NCI-H1930 (cell line): Measurements from ENCODE around the gene NRXN3.

Experiments
- DNase-seq, 2 experiments: peaks; one replicate each; lab custom pipeline; 2025; lab: John Stamatoyannopoulos, UW

NRXN3 gene

DNA sequence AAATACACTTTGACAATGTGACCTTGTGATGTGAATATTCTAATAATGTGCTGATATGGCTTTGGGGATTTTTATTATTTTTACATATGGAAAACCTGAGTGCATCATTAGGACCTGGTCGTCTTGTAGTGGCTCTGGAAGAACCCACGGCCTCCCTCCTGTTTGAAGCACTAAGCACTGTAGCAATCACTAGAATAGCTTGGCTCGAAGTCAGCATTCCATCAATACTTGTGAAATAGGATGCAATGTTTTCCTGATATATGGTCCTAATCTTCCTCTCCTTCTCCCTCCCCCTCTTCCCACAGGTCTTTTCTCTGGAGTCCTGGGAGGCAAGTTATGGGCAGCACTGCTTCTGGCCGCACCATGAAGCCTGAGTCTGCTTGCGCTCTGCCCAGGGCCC is 71.9 kb downstream of the NRXN3 start:
- no peak for DNase-seq

DNA sequence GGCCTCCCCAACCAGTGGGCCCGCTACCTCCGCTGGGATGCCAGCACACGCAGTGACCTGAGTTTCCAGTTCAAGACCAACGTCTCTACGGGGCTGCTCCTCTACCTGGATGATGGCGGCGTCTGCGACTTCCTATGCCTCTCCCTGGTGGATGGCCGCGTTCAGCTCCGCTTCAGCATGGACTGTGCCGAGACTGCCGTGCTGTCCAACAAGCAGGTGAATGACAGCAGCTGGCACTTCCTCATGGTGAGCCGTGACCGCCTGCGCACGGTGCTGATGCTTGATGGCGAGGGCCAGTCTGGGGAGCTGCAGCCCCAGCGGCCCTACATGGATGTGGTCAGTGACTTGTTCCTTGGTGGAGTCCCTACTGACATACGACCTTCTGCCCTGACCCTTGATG is 73.0 kb downstream of the NRXN3 start:
- DNase-seq: no peak

DNA sequence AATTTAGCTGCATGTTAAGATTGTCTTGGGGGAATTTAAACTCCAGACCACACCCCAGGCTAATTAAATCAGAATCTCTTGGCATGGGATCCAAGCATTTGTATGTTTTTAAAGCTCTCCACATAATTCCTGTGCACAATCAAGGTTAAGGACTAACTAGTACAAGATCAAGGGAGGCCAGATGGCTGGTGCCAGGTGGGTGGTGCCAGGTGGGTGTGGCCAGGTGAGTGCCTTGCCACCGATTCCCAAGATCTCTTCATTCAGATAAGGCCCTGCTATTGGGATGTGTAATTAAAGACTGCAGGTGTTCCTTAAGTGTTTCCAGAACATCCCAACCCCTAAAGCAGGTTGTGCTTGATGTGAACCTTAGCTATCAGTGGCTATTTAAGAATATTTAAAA is 75.1 kb downstream of the NRXN3 start:
- DNase-seq: no peak

DNA sequence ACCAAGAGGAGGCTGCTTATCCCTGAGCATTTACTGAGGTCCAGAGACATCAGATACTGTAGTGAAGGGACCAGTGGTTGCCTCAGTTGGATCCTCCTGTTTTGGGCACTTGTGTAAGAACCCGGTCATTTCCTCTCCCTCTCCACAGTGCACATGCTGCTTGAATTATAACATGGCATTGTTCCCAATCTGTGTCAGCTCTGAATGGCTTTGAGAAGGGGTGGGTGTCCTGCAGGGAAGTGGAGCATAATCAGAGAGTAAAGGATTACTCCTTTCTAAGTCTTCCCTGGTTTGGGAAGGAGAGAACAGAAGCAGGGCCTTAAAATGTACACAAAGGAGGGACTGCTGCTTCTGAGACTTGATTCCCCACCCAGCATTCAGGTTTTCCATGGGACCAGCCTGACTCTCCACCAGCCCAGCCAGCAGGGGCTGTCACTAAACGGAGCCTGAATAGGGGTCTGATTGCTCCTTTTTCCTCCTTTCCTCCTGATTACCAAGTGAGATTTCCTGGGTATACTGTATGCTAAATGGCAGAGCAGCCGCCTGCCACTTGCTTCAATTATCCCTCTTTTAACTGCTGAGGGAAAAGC is 78.4 kb downstream of the NRXN3 start:
- DNase-seq: no peak

DNA sequence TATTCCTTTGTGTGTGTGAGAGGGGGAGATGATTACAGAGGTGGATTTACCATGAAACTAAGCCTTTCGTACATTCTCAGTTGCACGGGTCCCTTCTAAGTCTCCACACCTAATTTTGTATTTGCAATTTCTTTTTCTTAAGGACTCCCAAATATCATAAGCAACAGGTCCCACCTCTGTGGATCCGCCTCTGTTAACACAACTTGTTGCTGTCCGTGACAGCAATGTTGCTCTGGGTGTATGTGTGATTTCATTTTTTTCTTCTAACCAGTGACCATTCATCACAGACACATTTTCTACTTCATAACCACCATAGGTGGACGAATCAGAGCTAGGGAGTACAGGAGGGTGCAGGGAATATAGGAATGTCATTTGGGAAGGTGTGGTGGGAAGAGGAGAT is 81.1 kb downstream of the NRXN3 start:
- no peak for DNase-seq

DNA sequence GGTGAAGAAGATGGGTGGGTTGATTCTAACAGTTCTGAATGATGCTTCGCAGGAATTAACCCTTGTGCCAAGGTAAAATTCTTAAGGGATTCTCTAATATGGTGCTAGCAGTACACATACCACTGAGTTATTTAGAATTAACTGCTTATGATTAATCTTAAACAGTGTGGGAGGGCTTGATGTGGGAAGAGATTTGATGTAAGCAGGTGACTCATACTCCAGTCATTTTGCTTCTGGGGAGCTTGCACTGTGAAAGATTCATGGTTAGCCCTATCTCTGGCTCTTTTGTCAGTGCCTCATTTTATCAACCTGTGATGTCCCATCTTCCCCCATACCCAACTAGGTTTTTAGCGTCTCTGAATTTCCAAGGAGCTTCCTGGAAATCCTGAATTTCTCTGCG is 83.8 kb downstream of the NRXN3 start:
- no peak for DNase-seq

DNA sequence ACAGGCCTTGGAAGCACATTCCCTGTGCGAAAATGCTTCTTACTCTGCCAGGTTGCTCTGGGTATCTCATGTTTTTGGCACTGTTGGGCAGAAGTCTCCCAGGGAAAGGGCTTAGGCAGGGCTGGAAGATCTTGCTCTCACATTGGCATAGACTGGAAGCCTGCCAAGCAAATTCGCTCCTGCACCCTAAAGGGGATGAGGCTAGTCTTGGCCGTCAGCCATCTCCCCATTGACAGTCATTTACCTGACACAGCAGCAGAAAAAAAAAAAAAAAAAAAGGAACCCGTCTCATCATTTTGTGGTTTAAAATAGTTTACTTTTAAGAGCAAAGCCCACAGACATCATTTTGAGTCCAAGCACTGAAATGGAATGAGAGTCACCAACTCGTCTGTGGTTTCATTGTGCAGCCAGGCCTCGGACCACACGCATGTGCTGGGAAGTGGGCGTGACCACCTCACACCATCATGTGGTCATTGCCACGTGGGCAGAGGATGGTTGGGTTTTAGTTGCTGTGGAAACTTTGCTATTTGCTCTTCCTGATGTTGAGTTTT is 84.8 kb downstream of the NRXN3 start:
- DNase-seq: no peak

DNA sequence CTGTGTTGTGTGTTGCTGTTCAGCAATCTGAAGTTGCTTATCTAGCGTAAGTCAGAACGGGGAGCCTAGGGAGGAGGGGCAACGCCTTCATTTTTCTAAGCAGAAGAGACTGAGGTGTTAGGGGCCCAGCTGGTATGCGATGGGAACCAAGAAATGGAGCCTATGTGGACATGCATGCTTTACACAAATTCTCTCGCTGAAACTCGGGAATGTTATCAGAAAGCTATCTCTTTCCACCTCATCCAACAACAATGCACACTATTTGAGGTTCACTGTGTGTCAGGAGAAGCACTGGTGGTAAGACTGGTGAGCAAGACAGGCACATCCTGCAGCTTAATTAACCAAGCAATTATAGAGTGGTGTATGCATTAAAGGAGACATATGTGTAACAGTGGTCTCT is 89.7 kb downstream of the NRXN3 start:
- DNase-seq: no peak

DNA sequence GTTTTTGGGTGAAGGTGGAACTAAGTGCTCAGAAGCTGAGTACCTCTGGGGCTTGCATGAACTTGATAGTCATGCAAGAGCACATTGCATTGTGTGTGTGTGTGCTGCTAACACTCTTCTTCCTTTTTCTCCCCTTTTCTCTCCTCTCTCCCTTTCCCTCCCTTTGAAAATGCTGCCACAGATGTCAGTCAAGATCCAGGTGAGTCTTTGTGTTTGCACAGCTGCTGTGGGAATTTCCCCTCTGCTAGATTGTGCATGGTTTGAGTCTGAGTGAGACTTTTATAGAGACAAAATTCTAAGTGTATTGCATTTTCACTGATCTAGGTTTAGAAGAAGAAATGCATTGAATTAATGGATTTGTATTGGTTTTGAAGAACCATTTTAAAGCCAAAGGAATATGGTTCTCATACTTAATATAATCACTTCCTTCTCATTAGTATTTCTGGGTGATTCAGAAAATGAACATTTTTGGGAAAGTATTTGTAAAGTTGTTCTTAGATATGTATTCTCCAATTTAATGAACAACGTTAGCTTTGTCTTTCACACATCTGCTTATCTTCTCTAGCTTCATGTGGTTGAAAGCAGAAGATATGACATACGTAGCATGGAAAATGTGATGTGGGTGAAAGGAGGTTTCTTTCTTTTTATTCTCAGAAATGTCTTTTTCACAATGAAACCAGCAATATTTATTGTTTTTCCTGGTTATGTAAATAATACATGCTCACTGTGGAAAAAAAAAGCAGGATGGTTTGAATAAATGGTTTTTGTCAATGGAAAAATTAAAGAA is 108.5 kb downstream of the NRXN3 start:
- DNase-seq: peak in 1 of 2 experiments; percentile 21

DNA sequence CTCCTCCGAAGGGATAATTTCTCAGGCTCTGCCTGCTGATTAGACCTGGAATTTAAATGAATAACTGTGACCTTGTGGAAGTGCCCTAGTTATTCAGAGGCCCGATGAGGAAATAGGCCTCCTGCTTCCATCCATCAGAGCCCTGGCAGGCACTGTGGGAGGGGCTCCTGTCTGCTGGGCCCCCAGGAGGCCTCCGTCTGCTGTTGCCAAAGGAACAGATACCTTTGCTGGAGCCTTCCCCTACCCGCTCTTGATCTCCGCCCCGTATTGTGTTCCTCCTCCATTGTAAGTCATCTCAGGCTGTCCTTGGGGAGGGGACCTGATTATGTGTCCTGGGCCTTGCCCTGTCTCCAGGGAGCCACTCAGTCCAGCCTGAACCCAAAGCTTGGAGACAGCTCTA is 112.3 kb downstream of the NRXN3 start:
- DNase-seq: no peak

DNA sequence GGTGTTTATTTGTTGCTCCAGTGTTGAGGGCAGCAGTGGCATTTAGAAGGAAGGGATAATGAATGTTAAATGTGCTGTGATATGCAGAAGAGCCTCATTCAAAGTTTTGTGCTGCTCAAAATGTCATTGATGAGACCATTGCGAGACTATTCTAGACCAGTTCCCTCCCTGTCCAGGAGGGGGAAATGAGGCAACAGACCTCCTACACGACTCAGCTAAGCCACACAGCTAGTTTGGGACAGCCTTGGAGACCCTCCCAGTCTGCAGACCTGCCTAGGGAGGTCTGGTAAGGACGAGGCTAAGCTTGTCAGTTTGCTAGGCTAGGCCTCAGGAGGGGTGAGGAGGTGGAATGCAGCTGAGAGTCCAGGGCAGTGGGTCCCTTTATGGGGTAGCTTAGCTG is 116.0 kb downstream of the NRXN3 start:
- no peak for DNase-seq

DNA sequence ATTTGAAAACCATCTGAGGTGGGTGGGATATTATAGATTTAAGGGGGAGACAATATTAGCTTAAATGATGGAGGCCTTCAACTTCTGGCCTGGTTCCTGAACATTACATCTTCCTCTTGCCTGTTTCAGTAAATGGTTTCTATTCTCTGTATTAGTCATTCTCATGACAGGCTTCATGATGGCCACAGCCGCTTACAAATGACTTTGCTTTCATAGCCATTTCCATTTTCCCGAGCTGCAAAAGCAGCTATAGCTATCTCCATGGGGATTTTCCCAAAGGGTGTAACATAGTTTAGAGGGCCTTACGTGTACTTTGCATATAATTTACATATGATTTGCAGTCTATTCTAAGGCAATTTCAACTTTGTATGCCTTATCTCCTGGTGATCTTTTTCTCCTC is 121.8 kb downstream of the NRXN3 start:
- no peak for DNase-seq

DNA sequence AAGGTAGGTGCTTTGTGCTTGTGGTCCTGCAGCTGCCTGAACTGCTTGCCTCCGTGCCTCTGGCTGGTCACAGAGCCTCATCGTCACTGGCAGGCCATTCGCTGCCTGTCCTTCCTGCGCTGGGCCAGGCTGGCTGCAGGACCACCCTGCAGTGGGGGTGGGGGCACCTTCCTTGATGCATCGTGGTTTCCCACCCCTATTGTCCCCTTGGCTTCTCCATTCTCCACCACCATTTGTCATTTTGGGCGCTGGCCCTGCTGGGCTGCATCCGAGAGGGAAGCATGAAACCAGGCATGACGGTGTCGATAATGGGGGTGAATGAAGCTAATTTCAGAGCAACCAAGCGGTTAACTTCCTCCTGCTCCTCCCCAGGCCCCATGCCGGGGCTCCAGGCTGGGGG is 127.7 kb downstream of the NRXN3 start:
- no peak for DNase-seq

DNA sequence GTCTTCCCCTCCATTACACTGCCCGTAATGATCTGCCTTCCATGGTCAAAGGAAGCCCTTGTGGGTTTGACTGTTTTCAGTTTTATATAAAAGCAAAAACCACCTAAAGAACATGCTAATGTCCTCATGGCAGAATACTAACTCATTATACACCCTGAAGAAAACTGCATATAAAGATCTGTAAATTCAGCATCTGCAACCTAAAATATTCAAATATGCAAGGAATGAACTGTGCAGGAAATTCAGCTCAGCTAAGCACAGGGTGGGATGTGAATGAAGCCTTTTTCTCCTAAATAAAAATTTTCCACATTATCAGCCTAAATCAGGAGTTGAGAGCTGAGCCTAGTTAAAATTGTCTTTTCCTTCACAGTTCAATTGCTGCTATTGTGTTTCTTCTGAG is 128.1 kb downstream of the NRXN3 start:
- no peak for DNase-seq

DNA sequence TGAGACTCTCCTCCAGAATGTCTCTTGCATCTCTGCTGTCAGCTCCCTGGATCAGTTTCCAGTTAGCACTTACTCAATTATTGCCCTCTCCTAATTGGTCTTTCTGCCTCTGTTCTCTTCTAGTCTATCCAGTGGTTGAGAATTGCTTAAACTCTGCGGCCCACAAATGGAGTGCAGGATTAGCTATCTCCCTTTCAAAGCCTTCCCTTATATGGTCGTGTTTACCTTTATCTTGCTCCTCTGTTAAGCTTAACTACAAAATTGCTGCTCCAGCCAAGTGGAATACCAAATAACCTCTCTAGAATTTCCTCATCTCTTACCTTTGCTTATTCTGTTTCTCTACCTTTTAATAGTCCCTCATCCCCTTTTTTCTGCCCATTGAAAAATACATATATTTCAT is 132.7 kb downstream of the NRXN3 start:
- no peak for DNase-seq

DNA sequence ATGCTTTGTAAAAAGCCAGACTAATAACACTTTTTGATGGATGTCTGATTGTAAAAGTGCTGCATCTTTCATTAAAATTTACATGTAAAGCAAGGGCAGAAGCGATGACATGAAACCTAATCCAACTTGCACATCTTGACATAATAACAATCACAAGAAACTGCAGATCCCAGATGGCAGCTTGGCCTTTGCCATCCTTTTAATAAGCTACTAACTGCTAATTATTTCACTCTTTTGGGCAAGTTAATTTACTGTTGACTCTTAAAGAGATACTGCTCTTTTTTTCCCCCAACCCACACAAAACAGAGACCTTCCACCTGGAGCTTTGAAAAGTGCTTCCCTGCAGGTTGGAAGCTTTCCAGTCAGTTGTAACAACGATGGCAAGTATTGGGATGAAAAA is 137.5 kb downstream of the NRXN3 start:
- peak; percentile 83 to 87 for DNase-seq

DNA sequence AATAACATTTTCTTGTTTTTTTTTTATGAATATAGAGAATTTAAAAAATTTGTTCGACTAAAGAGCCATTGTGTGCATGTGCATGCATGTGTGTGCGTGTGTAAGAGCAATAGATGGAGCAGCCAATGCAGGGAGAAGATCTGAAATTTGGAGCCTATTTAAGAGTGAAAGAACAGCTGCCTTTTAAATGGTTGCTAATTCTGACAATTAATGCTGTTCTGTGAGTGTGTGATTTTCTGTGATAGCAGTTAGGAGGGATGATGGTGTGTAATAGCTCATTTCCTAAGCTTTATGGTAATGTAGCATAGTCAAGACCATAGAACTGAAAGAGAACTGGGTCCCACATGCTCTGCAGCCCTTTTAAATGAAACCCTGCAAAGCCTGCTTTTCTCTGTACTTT is 137.9 kb downstream of the NRXN3 start:
- peak; percentile 83 to 87 for DNase-seq

DNA sequence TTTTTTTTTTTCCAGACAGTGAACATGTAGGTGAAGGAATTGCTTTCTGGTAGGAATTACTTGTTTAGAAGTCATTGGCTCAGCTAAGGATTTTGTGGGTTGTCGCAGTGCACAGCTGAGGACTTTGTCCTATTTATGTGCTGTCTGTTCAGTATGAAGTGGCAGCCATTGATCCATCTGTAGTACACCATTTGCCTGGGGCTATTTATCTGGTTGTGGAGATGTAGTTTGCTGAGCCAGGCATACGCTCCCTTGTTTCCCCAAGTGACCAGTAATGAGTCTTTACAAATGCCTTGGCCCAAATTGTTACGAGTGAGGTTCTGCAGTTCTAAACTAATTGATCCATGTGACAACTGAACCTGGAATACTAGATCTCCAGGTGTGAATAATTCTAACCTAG is 140.1 kb downstream of the NRXN3 start:
- peak; percentile 66 to 79 for DNase-seq

DNA sequence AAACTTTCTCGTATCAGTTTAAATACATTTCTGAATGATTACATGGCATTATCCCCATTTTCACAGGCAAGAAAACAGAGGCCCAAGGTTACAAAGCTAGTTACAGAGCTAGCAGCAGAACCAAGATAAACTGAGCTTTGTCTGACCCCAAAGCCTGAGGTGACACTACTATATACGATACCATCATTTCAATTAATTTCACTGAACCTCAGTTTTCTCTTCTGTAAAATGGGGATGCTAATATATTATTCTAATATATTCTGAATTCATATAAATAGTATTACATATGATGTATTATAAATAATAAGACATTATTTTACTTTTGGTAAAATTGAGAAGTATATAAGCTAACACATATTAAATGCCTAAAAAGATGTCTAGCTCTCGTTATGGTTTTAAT is 143.3 kb downstream of the NRXN3 start:
- no peak for DNase-seq

DNA sequence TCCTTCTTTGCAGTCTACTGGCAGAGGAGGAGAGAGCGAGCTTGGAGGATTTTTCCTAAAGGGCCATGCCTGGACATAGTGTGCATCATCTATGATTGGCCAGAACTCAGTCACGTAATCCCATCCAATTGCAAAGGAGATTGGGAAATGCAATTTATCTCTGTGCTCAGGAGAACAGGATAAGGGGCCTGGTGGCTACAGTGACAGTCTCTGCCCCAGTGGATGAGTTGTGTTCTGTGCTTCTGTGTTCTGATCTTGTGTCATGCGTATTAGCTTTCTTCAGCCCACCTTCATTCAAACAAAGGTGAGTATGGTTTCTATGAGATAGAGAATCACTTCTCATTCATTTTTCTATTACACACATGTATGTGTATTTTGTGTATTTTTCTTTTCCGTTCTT is 144.3 kb downstream of the NRXN3 start:
- DNase-seq: peak in 1 of 2 experiments; percentile 28

DNA sequence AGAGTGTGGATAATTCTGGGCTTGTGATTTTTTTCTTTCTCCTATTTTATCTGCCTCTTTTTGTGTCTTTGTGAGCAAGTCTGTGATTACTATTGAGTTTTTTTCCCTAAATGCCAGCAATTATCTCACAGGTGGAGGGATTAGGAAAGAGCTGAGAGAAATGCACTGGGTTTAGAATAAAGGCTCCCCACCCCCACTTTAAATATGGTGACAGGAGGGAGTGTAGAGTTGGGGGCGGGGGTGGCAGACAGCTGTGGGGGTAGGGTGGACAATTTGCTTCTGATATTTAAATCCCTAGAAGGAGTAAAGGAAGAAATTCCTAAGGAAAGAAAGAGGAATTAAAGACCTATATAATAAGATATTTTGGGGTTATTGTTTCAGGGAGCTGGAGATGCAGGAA is 145.9 kb downstream of the NRXN3 start:
- DNase-seq: peak; percentile 58 to 71

DNA sequence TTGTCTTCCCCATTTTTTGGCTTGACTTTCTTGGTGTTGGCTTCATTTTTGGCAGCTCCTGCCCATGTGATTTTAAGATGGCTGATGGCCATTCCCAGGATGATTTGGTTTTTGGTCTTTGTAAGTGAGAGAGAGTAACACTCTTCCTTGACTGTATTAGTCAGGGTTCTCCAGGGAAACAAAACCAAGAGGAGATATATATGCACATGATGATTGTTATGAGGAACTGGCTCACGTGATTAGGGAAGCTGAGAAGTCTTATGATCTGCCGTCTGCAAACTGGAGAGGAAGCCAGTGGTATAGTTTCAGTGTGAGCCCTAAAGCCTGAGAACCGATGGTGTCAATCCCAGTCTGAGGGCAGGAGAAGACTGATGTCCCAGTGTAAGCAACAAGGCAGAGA is 146.6 kb downstream of the NRXN3 start:
- no peak for DNase-seq

DNA sequence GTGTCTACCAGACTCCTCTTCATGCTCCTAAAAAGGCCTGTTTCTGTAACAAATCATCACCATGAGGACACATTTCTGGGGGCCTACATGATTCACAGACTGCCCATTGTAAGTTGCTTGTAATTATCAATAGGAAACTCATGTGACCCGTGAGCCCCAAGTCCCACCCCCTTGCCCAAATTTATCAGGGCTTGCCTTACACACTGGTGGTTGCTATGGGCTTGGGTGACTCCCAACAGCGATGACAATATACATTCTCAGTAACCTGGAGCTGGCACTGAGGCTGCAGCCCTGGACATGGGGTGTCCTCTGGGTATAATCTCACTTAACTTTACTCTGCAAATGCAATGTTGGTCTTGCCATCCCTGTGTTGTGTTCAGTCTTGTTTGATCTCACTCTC is 149.2 kb downstream of the NRXN3 start:
- peak in 1 of 2 experiments; percentile 76 for DNase-seq
